HG03108 (cell line): ENCODE results near the gene TUBGCP5.

Source experiments
- ATAC-seq: cut with Tn5 transposase; IDR thresholded peaks from one replicate; pipeline ENCODE4 v1.9.1; 2021; ENCODE audit warnings: moderate library complexity; ENCODE audit not compliant: unreplicated experiment

Gene TUBGCP5

DNA sequence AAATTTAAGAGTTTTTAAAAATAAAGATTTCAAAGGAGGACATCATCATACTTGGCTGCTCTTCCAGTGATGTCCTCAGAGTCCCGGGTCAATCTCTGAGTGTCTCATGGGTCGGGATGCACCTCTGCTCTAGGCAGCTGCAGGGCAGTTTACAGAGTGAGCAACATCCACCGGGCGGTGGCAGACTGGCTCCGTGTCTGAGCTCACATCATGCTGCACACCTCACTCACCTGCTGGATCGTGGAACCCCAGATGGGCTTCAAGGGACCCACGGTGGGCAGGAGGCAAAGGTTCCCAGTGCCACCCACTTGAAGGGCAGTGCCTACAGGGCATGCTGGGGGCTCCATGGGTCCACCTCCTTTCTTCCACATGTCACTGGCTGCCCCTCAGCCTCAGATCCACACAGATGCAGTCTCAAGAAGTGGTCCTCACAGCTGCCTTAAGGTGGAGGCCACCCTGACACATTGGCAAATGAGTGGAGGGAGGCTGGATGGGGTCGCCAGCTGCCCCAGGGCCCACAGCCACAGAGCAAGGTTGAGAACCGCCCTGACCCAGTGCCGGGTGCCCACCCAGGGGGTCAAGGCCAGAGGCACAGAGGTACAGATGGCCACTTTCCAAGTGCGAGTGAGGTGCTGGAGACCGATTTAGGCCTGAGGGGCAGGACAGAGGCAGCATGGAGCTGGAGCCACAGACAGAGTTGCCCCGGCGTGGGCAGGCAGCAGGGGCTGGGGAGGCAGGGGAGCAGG is 84.4 kb downstream of the TUBGCP5 start:
- ATAC-seq = no peak

GRCh38 chr15:22954326-22954725 is 85.0 kb downstream of the TUBGCP5 start:
- no peak for ATAC-seq

- no peak for ATAC-seq
These were observed 86.4 kb downstream of the TUBGCP5 start for GRCh38 chr15:22952796-22953579.

GRCh38 chr15:22951381-22952280 is 87.7 kb downstream of the TUBGCP5 start:
- ATAC-seq = no peak

- no peak for ATAC-seq
These were observed 88.4 kb downstream of the TUBGCP5 start for GRCh38 chr15:22951031-22951380.

DNA sequence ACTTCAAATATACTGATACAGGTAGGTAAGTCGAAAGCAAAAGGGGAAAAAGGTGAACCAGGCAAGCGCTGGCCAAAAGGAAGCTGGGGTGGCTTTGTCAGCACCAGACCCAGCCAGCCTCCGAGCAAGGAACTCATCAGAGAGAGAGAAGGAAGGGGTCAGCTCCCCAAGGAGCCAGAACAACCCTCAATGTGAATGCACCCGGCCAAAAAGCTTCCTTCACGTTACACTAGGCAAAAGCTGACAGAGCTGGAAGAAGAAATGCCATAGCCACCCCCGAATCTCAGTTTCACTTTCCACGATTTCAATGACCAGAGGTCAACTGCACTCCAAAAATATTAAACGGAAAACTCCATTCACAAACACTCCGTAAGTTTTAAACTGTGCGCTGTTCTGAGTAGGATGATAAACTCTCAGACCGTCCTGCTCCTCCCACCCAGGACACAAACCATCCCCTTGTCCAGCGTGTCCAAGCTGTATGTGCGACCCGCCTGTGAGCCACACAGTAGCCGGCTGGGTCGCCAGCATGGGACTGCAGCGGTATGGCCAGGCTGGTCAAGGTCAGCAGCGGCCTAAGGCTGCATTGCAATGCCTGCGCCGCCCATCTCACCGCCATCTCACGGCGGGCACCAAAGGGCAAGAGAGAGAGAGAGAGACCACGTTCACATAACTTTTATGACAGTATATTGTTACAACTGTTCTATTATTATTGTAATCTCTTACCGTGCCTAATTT is 88.9 kb downstream of the TUBGCP5 start:
- ATAC-seq = no peak
